HCT116 (cell line): Measurements from ENCODE around the gene HOXD10. TPM values are rescaled to one million over a fixed set of nuclear protein-coding genes. Genes with fewer than 3 reads are reported as not detected.

Experiments used
- ATAC-seq: fragments of 200-7000 bp; cut with Tn5 transposase; 2 replicates; pipeline ENCODE4 v1.9.1; 2020; ENCODE audit warnings: mild to moderate bottlenecking, moderate library complexity
- BruUV-seq: library from RNA; stranded (reverse); fragments of 400-500 nt; replicated peaks from 2 replicates; lab custom pipeline; 2021; lab: Mats Ljungman, UMichigan
- CTCF ChIA-PET: fragments of 300-600 bp; sonication (Branson Sonifier 250); formaldehyde crosslinking; loops from one replicate; lab custom pipeline; 2021; ENCODE audit warnings: antibody characterized with exemption; lab: Charles Lee
- POLR2A ChIA-PET: fragments of 300-600, 350-600 bp; sonication (Branson Sonifier 250); formaldehyde crosslinking; loops from one replicate; lab custom pipeline; 2021; ENCODE audit warnings: antibody characterized with exemption; lab: Charles Lee
- RAD21 ChIA-PET, 2 experiments: fragments of 300-600 bp; sonication (Branson Sonifier 250); formaldehyde crosslinking; loops; one replicate each; lab custom pipeline; 2023; ENCODE audit warnings: low total read pairs in 2 of 2; ENCODE audit not compliant: uncharacterized antibody in 2 of 2, unreplicated experiment in 2 of 2, low non-redundant PET in 1 of 2; lab: Charles Lee
- DNase-seq: peaks from one replicate; pipeline ENCODE4 v3.0.0-alpha.2; 2010; ENCODE audit warnings: low read depth, low spot score
- H2AFZ ChIP-seq: fragments of 200-600 bp; shearing (Covaris generic), sonication (generic); 2 replicates; pipeline ENCODE4 v1.6.1; 2017; ENCODE audit warnings: low read depth, mixed run types, mixed read lengths, antibody characterized with exemption, low read length; ENCODE audit not compliant: poor library complexity, severe bottlenecking
- H3K27ac ChIP-seq: 2 replicates; pipeline ENCODE4 v1.5.1; 2012; ENCODE audit warnings: low read depth, low read length
- H3K27me3 ChIP-seq: fragments of 200-600 bp; sonication (generic); 2 replicates; pipeline ENCODE4 v1.6.1; 2016; ENCODE audit warnings: mixed run types, low read length, mixed read lengths; ENCODE audit not compliant: insufficient read depth
- H3K36me3 ChIP-seq, 2 experiments: fragments of 200-500 bp in 1 of 2; fragments of 200-600 bp in 1 of 2; sonication (Bioruptor generic) in 1 of 2; sonication (generic) in 1 of 2; 2 replicates each; pipeline versions ENCODE4 v1.5.1 to v1.6.1; 2014 to 2016; ENCODE audit warnings: low read length in 2 of 2, inconsistent platforms in 1 of 2, mixed read lengths in 1 of 2, mixed run types in 1 of 2; ENCODE audit not compliant: insufficient read depth in 2 of 2, control insufficient read depth in 1 of 2
- H3K4me1 ChIP-seq, 2 experiments: fragments of 200-600 bp in 1 of 2; sonication (generic) in 1 of 2; 2 replicates each; pipeline versions ENCODE4 v1.5.1 to v1.6.1; 2012 to 2017; ENCODE audit warnings: low read length in 2 of 2, inconsistent platforms in 1 of 2, mild to moderate bottlenecking in 1 of 2, mixed read lengths in 1 of 2, mixed run types in 1 of 2, moderate library complexity in 1 of 2; ENCODE audit not compliant: insufficient read depth in 2 of 2, control insufficient read depth in 1 of 2
- H3K4me2 ChIP-seq: fragments of 200-600 bp; sonication (generic); 2 replicates; pipeline ENCODE4 v1.6.1; 2017; ENCODE audit warnings: mixed run types, low read length, mixed read lengths
- H3K4me3 ChIP-seq, 2 experiments: fragments of 200-600 bp in 1 of 2; sonication (generic) in 1 of 2; replicated peaks in 1 of 2; 2 replicates each; pipeline ENCODE4 v1.5.1; 2011 to 2016; ENCODE audit warnings: low read length in 2 of 2, control low read depth in 1 of 2, low read depth in 1 of 2, mild to moderate bottlenecking in 1 of 2, mixed read lengths in 1 of 2, mixed run types in 1 of 2
- H3K79me2 ChIP-seq: fragments of 200-600 bp; sonication (generic); 2 replicates; pipeline ENCODE4 v1.6.1; 2017; ENCODE audit warnings: mild to moderate bottlenecking, mixed run types, low read length, moderate library complexity, mixed read lengths; ENCODE audit not compliant: insufficient read depth
- H3K9ac ChIP-seq: fragments of 200-600 bp; sonication (generic); 2 replicates; pipeline ENCODE4 v1.6.1; 2016; ENCODE audit warnings: low read length, mixed read lengths
- H3K9me2 ChIP-seq: fragments of 200-600 bp; sonication (generic), shearing (Covaris generic); 2 replicates; pipeline ENCODE4 v1.6.1; 2017; ENCODE audit warnings: mixed run types, mild to moderate bottlenecking, moderate library complexity; ENCODE audit not compliant: insufficient read depth
- H3K9me3 ChIP-seq, 2 experiments: fragments of 200-500 bp in 1 of 2; fragments of 200-600 bp in 1 of 2; sonication (Bioruptor generic) in 1 of 2; sonication (generic) in 1 of 2; 2 replicates each; pipeline ENCODE4 v1.6.1; 2014 to 2017; ENCODE audit warnings: low read length in 2 of 2, mixed read lengths in 2 of 2, inconsistent platforms in 1 of 2, low read depth in 1 of 2, mild to moderate bottlenecking in 1 of 2, mixed run types in 1 of 2, moderate library complexity in 1 of 2; ENCODE audit not compliant: control insufficient read depth in 1 of 2, insufficient read depth in 1 of 2
- H4K20me1 ChIP-seq: fragments of 200-600 bp; sonication (generic), shearing (Covaris generic); 2 replicates; pipeline ENCODE4 v1.6.1; 2017; ENCODE audit warnings: mixed run types, mild to moderate bottlenecking, moderate library complexity; ENCODE audit not compliant: insufficient read depth
- CEBPB ChIP-seq: IDR thresholded peaks from 2 replicates; pipeline ENCODE4 v1.6.1; 2012; ENCODE audit warnings: low read depth
- ELF1 ChIP-seq: IDR thresholded peaks from 2 replicates; pipeline ENCODE4 v1.6.1; 2012; ENCODE audit warnings: low read depth, borderline replicate concordance
- EZH2 ChIP-seq: fragments of 200-600 bp; sonication (generic); IDR thresholded peaks from 2 replicates; pipeline ENCODE4 v1.6.1; 2017; ENCODE audit warnings: antibody characterized with exemption, mixed run types
- EZH2phosphoT487 ChIP-seq: fragments of 200-600 bp; IDR thresholded peaks from 2 replicates; pipeline ENCODE4 v1.6.1; 2018; ENCODE audit warnings: antibody characterized with exemption, borderline replicate concordance
- FOSL1 ChIP-seq: IDR thresholded peaks from 2 replicates; pipeline ENCODE4 v1.6.1; 2012; ENCODE audit warnings: low read depth
- POLR2A ChIP-seq: IDR thresholded peaks from 2 replicates; pipeline ENCODE4 v1.7.0; 2011; ENCODE audit warnings: borderline replicate concordance; ENCODE audit not compliant: insufficient read depth, insufficient read length; ENCODE audit errors: extremely low read depth
- POLR2AphosphoS5 ChIP-seq: IDR thresholded peaks from 2 replicates; pipeline ENCODE4 v1.6.1; 2011; ENCODE audit warnings: mild to moderate bottlenecking, low read depth, low read length, moderate library complexity
- RAD21 ChIP-seq: IDR thresholded peaks from 2 replicates; pipeline ENCODE4 v1.6.1; 2012; ENCODE audit warnings: low read depth, mild to moderate bottlenecking
- SIN3A ChIP-seq: IDR thresholded peaks from 2 replicates; pipeline ENCODE4 v1.6.1; 2012; ENCODE audit warnings: low read depth
- SP1 ChIP-seq: IDR thresholded peaks from 2 replicates; pipeline ENCODE4 v1.6.1; 2012; ENCODE audit warnings: low read depth
- SRF ChIP-seq: IDR thresholded peaks from 2 replicates; pipeline ENCODE4 v1.6.1; 2012; ENCODE audit warnings: low read depth
- TCF7L2 ChIP-seq: IDR thresholded peaks from 2 replicates; pipeline ENCODE4 v1.7.0; 2011; ENCODE audit warnings: borderline replicate concordance, inconsistent platforms; ENCODE audit not compliant: insufficient read depth, insufficient read length; ENCODE audit errors: extremely low read depth
- YY1 ChIP-seq: IDR thresholded peaks from 2 replicates; pipeline ENCODE4 v1.6.1; 2011; ENCODE audit warnings: low read length, low read depth, moderate library complexity, mild to moderate bottlenecking; ENCODE audit not compliant: insufficient replicate concordance; ENCODE audit errors: extremely low read depth
- intact Hi-C: fragments of 100-400 bp; cut with micrococcal nuclease; formaldehyde crosslinking; loops from 2 replicates; pipeline ENCODE4 v1.10.0; 2022
- total RNA-seq: library from RNA; stranded (reverse); gene quantifications from one replicate; pipeline ENCODE4 v1.2.1, GENCODE V29; 2021; ENCODE audit not compliant: unreplicated experiment
- TF ChIP-seq, protein P1 (sequence below): IDR thresholded peaks from 2 replicates; pipeline ENCODE4 v1.6.1; 2012
- TF ChIP-seq, protein P2 (sequence below): IDR thresholded peaks from 2 replicates; pipeline ENCODE4 v1.6.1; 2011; ENCODE audit warnings: mild to moderate bottlenecking, low read length, moderate library complexity; ENCODE audit not compliant: insufficient replicate concordance; ENCODE audit errors: extremely low read depth
- TF ChIP-seq, protein P3 (sequence below): IDR thresholded peaks from 2 replicates; pipeline ENCODE4 v1.6.1; 2012; ENCODE audit warnings: low read depth
- TF ChIP-seq, protein P4 (sequence below): IDR thresholded peaks from 2 replicates; pipeline ENCODE4 v1.6.1; 2012

Gene HOXD10
- total RNA-seq, 1 experiment from 2014 or later: not detected

DNA sequence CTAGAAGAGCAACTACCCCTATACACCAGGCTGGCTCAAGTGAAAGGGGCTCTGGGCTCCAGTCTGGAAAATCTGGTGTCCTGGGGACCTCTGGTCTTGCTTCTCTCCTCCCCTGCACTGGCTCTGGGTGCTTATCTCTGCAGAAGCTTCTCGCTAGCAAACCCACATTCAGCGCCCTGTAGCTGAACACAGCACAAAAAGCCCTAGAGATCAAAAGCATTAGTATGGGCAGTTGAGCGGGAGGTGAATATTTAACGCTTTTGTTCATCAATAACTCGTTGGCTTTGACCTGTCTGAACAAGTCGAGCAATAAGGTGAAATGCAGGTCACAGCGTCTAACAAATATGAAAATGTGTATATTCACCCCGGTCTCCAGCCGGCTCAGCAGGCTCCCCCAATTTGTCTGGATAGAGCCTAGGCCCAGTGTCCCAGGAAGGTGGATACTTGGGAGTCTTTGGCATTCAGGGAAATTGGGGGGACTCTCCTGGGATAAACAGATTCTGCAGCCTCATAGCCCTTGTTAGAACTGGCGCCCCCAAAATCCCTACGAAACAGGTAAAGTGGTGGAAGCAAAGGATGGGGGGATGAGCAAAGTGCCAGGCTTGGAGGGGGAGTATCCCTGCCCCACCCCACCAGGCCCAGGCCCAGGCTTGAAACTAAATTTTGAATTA is 32.3 kb downstream of the HOXD10 start:
- H3K36me3 ChIP-seq: no peaks in the 10 kb centered on the region
- no peak for ATAC-seq
- H3K27ac ChIP-seq: no peak overlapping the region
- POLR2A ChIA-PET: no interaction called here
- H3K4me1 ChIP-seq: no peaks in the 10 kb centered on the region
- H3K27me3 ChIP-seq: no peaks in the 10 kb centered on the region
- no TSS peak for BruUV-seq
- CTCF ChIA-PET: no interaction called here
- H4K20me1 ChIP-seq: no peaks in the 10 kb centered on the region
- no peak overlapping the region for H3K4me2 ChIP-seq
- H3K4me3 ChIP-seq: no peak overlapping the region
- no peaks in the 10 kb centered on the region for H3K79me2 ChIP-seq
- DNase-seq: no peak
- no peak overlapping the region for H2AFZ ChIP-seq
- H3K9ac ChIP-seq: no peak overlapping the region
- H3K9me3 ChIP-seq: no peaks in the 10 kb centered on the region
- TF ChIP-seq POLR2A (no peak), YY1 (no peak), SRF (no peak), FOSL1 (no peak), RAD21 (no peak), CEBPB (no peak), TCF7L2 (no peak), EZH2 (no peak), SP1 (no peak), ELF1 (no peak), POLR2AphosphoS5 (no peak), SIN3A (no peak), EZH2phosphoT487 (no peak)
- TF ChIP-seq, protein P1, sequence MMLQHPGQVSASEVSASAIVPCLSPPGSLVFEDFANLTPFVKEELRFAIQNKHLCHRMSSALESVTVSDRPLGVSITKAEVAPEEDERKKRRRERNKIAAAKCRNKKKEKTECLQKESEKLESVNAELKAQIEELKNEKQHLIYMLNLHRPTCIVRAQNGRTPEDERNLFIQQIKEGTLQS: no peak
- TF ChIP-seq, protein P2, sequence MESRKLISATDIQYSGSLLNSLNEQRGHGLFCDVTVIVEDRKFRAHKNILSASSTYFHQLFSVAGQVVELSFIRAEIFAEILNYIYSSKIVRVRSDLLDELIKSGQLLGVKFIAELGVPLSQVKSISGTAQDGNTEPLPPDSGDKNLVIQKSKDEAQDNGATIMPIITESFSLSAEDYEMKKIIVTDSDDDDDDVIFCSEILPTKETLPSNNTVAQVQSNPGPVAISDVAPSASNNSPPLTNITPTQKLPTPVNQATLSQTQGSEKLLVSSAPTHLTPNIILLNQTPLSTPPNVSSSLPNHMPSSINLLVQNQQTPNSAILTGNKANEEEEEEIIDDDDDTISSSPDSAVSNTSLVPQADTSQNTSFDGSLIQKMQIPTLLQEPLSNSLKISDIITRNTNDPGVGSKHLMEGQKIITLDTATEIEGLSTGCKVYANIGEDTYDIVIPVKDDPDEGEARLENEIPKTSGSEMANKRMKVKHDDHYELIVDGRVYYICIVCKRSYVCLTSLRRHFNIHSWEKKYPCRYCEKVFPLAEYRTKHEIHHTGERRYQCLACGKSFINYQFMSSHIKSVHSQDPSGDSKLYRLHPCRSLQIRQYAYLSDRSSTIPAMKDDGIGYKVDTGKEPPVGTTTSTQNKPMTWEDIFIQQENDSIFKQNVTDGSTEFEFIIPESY: no peak
- TF ChIP-seq, protein P3, sequence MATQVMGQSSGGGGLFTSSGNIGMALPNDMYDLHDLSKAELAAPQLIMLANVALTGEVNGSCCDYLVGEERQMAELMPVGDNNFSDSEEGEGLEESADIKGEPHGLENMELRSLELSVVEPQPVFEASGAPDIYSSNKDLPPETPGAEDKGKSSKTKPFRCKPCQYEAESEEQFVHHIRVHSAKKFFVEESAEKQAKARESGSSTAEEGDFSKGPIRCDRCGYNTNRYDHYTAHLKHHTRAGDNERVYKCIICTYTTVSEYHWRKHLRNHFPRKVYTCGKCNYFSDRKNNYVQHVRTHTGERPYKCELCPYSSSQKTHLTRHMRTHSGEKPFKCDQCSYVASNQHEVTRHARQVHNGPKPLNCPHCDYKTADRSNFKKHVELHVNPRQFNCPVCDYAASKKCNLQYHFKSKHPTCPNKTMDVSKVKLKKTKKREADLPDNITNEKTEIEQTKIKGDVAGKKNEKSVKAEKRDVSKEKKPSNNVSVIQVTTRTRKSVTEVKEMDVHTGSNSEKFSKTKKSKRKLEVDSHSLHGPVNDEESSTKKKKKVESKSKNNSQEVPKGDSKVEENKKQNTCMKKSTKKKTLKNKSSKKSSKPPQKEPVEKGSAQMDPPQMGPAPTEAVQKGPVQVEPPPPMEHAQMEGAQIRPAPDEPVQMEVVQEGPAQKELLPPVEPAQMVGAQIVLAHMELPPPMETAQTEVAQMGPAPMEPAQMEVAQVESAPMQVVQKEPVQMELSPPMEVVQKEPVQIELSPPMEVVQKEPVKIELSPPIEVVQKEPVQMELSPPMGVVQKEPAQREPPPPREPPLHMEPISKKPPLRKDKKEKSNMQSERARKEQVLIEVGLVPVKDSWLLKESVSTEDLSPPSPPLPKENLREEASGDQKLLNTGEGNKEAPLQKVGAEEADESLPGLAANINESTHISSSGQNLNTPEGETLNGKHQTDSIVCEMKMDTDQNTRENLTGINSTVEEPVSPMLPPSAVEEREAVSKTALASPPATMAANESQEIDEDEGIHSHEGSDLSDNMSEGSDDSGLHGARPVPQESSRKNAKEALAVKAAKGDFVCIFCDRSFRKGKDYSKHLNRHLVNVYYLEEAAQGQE: no peak
- TF ChIP-seq, protein P4, sequence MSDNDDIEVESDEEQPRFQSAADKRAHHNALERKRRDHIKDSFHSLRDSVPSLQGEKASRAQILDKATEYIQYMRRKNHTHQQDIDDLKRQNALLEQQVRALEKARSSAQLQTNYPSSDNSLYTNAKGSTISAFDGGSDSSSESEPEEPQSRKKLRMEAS: no peak
- RAD21 ChIA-PET: no interaction called here
- no peaks in the 10 kb centered on the region for H3K9me2 ChIP-seq
- intact Hi-C loops: no loop called here
